T-helper 2 cell treated with Interferon-gamma antibody and Interleukin-4, amounts not matched to agents 5 μg/mL and 100 μg/mL, for 36 hours (primary cell): Measurements from ENCODE around the gene PROM1.

ENCODE experiments used
- DNase-seq: peaks from one replicate; pipeline ENCODE4 v3.0.0; 2021; ENCODE audit warnings: low spot score
- H3K27ac Mint-ChIP-seq: one replicate; pipeline ENCODE4 v1.8.0; 2021; ENCODE audit warnings: mild to moderate bottlenecking, mixed read lengths
- H3K27me3 Mint-ChIP-seq: one replicate; pipeline ENCODE4 v1.8.0; 2021; ENCODE audit warnings: low read depth, mixed read lengths
- H3K36me3 Mint-ChIP-seq: one replicate; pipeline ENCODE4 v1.8.0; 2021; ENCODE audit warnings: low read depth, mixed read lengths
- H3K4me1 Mint-ChIP-seq: one replicate; pipeline ENCODE4 v1.8.0; 2021; ENCODE audit warnings: low read depth, mixed read lengths
- H3K4me3 Mint-ChIP-seq: one replicate; pipeline ENCODE4 v1.8.0; 2022; ENCODE audit warnings: mild to moderate bottlenecking, moderate library complexity, mixed read lengths
- H3K9me3 Mint-ChIP-seq: one replicate; pipeline ENCODE4 v1.8.0; 2021; ENCODE audit warnings: mixed read lengths

PROM1 gene

DNA sequence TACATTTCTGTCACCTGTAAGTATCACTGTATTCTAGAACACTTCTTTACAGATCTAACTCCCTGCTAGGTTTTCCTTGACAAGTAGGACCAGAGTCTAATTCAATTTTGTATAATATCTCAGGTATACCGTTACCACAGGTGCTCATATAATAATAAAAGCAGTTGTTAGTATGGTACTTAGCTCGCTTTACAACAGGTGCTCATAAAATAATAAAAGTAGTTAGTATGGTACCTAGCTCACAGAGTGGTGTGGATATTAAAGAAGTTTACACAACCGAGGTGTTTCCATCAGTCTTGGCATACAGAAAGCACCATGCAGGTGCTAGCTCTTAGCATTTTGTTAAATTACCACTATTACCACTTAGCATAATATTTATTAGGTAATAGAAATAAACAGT lies 88.0 kb downstream of the PROM1 start:
- Mint-ChIP-seq H3K36me3 (no peaks in the 10 kb centered on the region), H3K27me3 (peaks cover 13% of the 10 kb centered on the region)
- DNase-seq, result no peak

DNA sequence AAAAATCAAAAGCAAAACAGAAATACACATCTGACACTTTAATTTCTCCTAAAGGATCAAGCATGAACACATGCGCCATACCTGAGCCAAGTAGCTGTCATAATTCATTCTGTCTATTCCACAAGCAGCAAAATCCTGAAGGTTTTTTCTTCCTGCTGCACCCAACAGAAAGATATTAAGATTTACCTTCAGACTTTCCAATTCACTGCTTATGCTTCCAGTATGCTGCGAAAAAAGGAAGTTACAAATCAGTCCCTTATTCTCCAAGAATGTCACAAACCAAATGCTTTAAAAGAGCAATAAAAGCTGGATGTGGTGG lies 91.7 kb downstream of the PROM1 start:
- no peak overlapping the region for H3K27ac Mint-ChIP-seq
- H3K4me3 Mint-ChIP-seq, result no peak overlapping the region
- H3K36me3 Mint-ChIP-seq, result no peaks in the 10 kb centered on the region
- peaks cover 3% of the 10 kb centered on the region for H3K4me1 Mint-ChIP-seq
- H3K9me3 Mint-ChIP-seq, result no peaks in the 10 kb centered on the region
- peaks cover 13% of the 10 kb centered on the region for H3K27me3 Mint-ChIP-seq
- DNase-seq, result no peak

More for the DNA sequence above, 88.0 kb downstream of the PROM1 start:
- no peaks in the 10 kb centered on the region for H3K4me1 Mint-ChIP-seq
- H3K27ac Mint-ChIP-seq, result no peak overlapping the region
- no peaks in the 10 kb centered on the region for H3K9me3 Mint-ChIP-seq
- no peak overlapping the region for H3K4me3 Mint-ChIP-seq

DNA sequence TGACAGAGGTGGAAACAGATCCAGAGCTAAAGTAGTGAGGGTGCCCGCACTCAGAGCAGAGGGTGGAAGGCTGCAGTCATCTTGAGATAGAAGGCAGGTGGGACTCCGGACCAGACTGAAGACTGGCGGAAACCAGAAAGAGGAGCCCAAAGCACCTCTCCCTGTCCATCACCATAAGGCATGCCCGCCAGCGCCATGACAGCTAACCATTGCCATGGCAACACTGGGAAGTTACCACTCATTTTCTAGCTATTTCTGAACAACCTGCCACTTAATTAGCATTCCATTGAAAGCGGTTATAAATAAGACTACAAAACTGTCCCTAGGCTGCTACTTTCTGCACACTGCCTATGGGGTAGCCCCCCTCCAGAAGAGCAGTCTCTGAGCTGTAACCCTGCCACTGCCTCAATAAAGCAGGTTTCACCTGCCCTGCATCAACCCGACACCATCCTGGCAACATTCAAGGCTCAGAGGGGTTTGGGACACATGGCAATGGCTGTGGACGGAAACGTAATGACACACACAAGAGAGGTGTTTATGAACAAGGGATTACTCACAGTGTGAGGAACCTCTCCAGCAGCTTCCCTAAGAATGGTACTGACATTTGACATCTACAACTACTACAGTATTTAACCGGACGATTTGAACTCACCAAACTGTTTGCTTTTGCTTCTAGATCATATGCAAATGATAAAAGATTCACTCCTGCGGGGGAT lies 93.1 kb downstream of the PROM1 start:
- peaks cover 3% of the 10 kb centered on the region for H3K4me1 Mint-ChIP-seq
- peaks cover 14% of the 10 kb centered on the region for H3K27me3 Mint-ChIP-seq
- H3K9me3 Mint-ChIP-seq, result no peaks in the 10 kb centered on the region
- H3K4me3 Mint-ChIP-seq, result no peak overlapping the region
- no peak for DNase-seq
- H3K27ac Mint-ChIP-seq, result no peak overlapping the region
- H3K36me3 Mint-ChIP-seq, result no peaks in the 10 kb centered on the region

DNA sequence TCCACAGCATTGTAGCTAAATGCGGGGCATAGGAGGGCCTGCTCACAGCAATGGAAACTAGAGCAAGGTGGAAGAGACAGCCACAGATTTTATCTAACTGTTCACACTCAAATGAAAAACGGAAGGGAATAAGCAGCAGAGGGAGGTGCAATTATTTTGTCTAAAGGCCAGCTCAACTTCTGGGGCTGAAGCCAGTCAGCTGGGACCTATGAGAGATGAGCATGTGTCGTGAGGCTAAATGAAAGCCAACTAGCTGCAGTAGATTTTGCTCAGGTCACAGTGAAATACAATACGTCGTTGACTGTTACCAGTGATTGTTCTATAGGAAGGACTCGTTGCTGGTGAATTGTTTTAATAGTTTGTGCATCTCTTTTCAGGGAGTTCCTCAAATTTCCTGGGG lies 94.4 kb downstream of the PROM1 start:
- no peaks in the 10 kb centered on the region for H3K36me3 Mint-ChIP-seq
- no peaks in the 10 kb centered on the region for H3K9me3 Mint-ChIP-seq
- H3K4me3 Mint-ChIP-seq, result no peak overlapping the region
- H3K4me1 Mint-ChIP-seq, result peaks cover 3% of the 10 kb centered on the region
- no peak for DNase-seq
- H3K27me3 Mint-ChIP-seq, result peaks cover 14% of the 10 kb centered on the region
- no peak overlapping the region for H3K27ac Mint-ChIP-seq

DNA sequence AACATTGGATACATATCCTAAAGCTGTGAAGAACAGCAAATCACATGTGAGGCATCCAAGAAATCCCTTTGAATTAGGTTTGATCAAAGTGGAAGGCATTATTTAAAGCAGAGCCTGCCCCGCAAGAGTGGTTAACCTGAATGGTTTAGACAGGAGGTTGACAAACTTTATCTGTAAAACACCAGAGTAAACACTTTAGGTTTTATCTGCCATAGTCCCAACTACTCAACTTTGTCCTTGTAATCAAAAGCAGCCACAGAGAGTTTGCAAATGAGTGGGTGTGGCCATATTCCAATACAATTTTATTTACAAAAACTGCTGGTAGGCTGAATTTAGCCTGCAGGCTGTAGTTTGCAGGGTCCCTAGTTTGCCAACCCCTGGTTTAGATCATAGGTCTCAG lies 95.6 kb downstream of the PROM1 start:
- Mint-ChIP-seq H3K27ac (no peak overlapping the region), H3K4me3 (no peak overlapping the region), H3K4me1 (peaks cover 3% of the 10 kb centered on the region), H3K36me3 (no peaks in the 10 kb centered on the region), H3K27me3 (peaks cover 12% of the 10 kb centered on the region), H3K9me3 (no peaks in the 10 kb centered on the region)
- DNase-seq, result no peak

DNA sequence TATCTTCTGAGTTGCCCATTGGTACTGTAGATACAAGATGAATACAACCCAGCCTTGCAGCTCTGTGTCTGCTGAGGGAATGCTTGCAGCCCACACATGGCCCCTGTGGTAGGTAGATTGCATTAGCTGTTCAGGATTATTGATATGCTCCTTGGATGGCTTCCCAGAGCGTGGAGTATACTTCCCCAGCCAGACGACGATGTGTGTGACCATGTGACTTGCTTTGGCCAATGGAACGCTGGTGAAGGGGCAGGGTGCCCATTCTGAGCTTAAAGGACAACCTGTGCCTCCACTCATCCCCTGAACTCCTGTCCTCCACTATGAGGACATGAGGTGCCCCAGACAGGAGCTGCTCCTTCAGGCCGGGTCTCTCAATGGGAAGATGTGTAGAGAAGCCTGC lies 96.9 kb downstream of the PROM1 start:
- Mint-ChIP-seq H3K4me1 (peaks cover 3% of the 10 kb centered on the region), H3K27ac (no peak overlapping the region), H3K4me3 (no peak overlapping the region), H3K9me3 (no peaks in the 10 kb centered on the region), H3K27me3 (peaks cover 10% of the 10 kb centered on the region), H3K36me3 (no peaks in the 10 kb centered on the region)
- DNase-seq, result no peak

DNA sequence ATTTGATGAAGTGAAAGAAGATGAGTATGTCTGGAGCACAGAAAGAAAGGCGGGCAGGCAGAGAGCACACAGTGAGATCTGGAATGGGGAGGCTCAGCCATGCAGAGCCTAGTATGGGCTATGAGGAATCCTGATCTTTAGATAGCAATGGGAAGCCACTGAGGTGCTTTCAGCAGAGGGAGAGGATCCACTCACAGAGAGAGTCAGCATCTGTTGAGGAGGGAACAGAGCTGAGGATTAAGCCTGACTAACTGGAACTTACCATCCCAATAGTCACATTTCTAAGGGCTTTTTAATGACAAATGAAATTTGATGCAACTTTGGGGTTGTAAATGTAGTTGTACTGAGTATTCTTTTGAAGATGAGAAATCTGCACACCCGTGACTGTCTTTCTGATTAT lies 100.2 kb downstream of the PROM1 start:
- H3K36me3 Mint-ChIP-seq, result no peaks in the 10 kb centered on the region
- H3K27me3 Mint-ChIP-seq, result peaks cover 12% of the 10 kb centered on the region
- no peaks in the 10 kb centered on the region for H3K9me3 Mint-ChIP-seq
- H3K27ac Mint-ChIP-seq, result no peak overlapping the region
- H3K4me1 Mint-ChIP-seq, result no peaks in the 10 kb centered on the region
- no peak for DNase-seq
- no peak overlapping the region for H3K4me3 Mint-ChIP-seq

DNA sequence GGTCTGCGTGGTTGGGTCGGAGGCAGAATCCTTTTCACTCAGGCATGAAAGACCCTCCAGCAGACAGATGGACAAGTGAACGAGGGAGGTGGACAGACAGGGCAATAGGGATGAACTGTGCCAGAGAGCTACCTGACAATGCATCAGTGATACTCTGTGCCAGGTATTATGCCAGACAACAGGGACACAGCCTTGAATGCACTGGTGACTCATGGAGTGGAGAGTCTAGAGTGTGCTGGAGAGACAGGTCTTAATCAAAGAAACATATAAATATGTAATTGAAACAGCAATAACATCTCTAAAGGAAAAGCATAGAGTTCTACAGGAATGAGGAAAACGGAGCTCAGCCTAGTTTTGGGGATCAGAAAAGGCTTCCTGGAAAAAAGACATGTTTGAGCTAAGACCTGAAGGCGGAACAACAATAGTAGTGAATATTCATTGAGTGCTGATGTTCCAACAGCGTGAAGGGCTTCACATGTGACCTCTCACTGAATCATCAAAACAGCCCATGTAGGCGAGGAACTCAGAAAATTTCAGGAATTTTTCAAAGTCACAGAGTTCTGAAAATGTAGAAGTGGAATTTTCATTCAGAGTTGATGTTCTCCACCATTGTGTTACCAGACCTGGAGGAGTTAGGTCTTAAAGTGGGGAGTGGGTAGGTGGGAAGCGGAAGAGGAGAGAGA lies 100.8 kb downstream of the PROM1 start:
- DNase-seq, result no peak
- no peaks in the 10 kb centered on the region for H3K36me3 Mint-ChIP-seq
- no peak overlapping the region for H3K27ac Mint-ChIP-seq
- H3K4me3 Mint-ChIP-seq, result no peak overlapping the region
- H3K27me3 Mint-ChIP-seq, result peaks cover 15% of the 10 kb centered on the region
- H3K4me1 Mint-ChIP-seq, result no peaks in the 10 kb centered on the region
- H3K9me3 Mint-ChIP-seq, result no peaks in the 10 kb centered on the region

DNA sequence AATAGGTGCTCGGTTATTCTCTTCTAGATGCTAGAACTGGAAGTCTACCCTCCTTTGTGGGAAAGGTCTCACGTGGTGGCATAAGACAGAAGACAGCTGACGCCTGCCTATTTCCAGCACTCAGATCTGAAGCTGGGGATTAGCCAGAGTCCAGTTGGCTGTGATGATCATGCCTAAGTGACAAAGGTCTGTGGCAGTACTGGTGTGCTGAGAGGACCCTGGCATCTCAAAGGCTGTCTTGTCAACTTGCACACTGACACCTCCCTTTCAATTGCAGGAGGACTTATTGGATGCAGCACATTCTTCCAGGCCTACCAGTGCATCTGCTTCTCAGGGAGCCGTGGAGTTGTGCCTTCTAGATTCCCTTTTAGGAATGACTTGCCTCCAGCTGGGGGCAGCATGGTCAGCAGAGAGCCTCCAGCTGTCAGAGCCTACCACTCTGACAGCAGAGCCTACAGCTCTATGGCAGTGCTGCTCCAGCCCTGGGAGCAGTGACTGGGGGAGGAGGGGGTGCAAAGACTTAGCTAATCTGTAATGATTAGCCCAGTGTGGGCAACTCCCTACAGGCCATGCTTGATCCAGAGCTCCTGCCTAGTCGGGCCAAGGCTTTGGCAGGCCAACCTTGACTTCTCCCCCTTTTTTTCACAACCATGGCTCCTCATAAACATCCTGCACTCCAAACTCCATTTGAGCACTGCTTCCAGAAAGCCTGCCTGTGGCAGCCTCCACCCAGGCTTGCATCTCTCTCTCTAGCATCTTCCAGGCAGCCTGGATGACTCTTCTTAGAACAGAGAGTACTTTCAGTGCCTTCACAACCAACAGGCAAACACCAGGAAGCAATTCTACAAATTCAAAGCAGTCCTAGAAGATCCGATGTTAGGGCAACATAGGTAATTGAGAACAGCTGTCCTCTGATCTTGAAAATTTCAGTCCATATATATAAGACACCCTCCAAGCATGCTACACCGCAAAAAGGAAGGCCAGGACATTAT lies 107.1 kb downstream of the PROM1 start:
- peaks cover 8% of the 10 kb centered on the region for H3K27me3 Mint-ChIP-seq
- no peaks in the 10 kb centered on the region for H3K4me1 Mint-ChIP-seq
- DNase-seq, result no peak
- H3K9me3 Mint-ChIP-seq, result no peaks in the 10 kb centered on the region
- H3K4me3 Mint-ChIP-seq, result no peak overlapping the region
- H3K36me3 Mint-ChIP-seq, result no peaks in the 10 kb centered on the region
- H3K27ac Mint-ChIP-seq, result no peak overlapping the region

DNA sequence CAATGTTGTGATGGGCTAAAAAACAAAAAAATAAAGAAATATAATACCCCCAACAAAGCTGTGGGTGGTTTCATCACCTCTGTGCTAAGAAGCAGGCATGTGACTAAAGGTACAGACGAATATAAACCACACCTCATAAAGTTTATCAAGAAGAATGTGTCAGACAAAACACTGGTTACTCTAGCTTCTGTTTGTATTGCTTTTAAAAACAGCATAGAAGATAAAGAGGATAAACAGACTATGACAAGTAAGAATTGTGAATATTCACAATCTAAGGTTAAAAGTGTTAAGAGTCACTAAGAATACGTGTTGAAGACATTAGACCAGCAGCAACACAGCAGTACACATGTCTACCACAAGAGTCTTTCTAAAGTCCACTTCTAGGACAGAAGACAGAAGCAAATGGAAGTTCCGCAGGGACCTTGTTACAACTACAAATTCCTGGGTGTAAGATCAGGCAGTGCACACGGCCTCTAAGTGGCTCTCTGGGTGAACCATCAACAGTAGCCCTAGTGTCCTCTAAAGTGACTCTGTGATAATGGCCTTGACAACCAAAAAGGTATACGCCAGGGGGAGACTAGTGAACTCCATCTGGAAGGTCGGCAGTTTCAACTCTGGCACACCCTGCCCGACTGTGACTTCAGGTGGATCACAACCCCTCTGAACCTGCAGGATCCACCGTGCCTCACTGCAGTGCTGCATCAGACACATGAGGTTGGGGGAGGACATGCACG lies 112.6 kb downstream of the PROM1 start:
- H3K4me3 Mint-ChIP-seq, result no peak overlapping the region
- no peaks in the 10 kb centered on the region for H3K36me3 Mint-ChIP-seq
- H3K27me3 Mint-ChIP-seq, result peaks cover 9% of the 10 kb centered on the region
- H3K4me1 Mint-ChIP-seq, result no peaks in the 10 kb centered on the region
- no peak overlapping the region for H3K27ac Mint-ChIP-seq
- DNase-seq, result no peak
- H3K9me3 Mint-ChIP-seq, result no peaks in the 10 kb centered on the region

DNA sequence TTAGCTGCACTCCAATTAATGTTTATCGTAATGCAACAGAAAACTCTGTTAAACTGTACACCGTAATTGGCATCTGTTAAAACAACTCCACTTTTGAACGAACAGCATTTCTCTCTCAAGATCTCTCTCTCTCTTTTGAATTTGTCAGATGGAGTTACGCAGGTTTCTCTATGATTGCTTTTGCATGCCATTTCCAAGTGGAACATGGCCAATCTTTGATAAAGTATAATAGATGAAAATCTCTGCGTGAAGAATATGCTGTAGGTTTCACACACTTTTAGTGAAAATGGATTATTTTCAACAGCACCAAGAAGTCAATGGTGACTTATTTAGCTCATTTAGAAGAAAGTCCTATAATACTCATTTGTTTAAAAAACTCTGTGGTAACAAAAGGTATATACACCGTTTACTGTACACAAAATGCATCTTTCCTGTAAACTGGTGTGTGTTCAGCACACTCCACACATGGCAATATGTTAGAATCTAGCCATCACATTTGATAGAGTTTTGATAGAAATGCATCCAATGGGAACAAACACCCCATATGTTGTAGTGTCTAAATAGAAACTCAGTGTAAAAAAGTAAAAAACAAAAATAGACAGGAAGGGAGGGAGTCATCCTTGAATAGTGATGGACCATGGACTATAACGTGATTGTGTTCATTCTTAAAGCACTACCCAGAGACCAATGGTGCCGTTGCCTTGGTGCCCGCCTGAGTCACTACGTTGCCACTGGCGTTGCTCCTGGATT lies 115.1 kb downstream of the PROM1 start:
- H3K4me3 Mint-ChIP-seq, result no peak overlapping the region
- H3K9me3 Mint-ChIP-seq, result no peaks in the 10 kb centered on the region
- H3K27me3 Mint-ChIP-seq, result peaks cover 10% of the 10 kb centered on the region
- no peak for DNase-seq
- H3K27ac Mint-ChIP-seq, result no peak overlapping the region
- no peaks in the 10 kb centered on the region for H3K36me3 Mint-ChIP-seq
- no peaks in the 10 kb centered on the region for H3K4me1 Mint-ChIP-seq

DNA sequence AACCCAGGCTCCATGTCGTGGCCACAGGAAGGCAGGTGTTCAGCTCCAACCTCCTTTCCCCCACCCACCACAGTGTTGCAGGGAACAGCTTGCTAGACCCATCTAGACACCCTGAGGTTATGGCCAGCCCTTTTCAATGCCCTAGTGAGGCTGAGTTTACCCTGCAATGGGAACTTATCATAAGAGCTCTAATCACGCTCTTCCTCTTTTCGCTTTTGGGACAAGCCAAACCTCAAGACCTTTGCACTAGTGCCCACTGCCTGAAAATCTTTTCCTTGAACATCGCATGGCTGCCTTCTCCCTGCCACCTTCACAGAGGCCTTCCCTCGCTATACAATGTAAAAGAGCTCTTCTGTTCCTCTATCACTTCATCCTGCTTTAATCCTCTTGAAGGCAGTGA lies 118.5 kb downstream of the PROM1 start:
- Mint-ChIP-seq H3K27ac (no peak overlapping the region), H3K36me3 (no peaks in the 10 kb centered on the region), H3K4me1 (peaks cover 8% of the 10 kb centered on the region), H3K4me3 (no peak overlapping the region), H3K27me3 (peaks cover 10% of the 10 kb centered on the region), H3K9me3 (no peaks in the 10 kb centered on the region)
- no peak for DNase-seq

DNA sequence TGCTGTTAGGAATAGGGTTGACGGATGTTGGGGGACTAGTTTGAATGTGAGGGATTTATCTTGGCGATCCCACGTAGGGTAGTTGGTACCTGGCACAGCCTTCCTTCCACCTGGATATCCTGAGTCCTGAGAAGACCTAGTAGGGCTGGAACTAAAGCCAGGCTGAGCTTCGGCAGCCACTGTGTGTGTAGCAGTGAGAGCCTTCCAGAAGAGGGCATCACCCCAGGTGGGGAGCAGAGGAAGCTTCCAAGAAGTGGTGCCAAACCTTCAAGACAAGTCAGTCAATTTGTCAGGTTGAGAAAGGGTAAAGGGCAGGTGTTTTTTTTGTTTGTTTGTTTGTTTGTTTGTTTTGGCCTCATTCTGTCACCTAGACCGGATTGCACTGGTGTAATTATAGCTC lies 119.7 kb downstream of the PROM1 start:
- Mint-ChIP-seq H3K9me3 (no peaks in the 10 kb centered on the region), H3K36me3 (no peaks in the 10 kb centered on the region), H3K4me1 (peaks cover 8% of the 10 kb centered on the region), H3K27me3 (peaks cover 10% of the 10 kb centered on the region), H3K27ac (no peak overlapping the region), H3K4me3 (no peak overlapping the region)
- DNase-seq, result no peak
